Ramos (cell line): ENCODE data around the gene PPP1R37.

ENCODE experiments used
- in situ Hi-C: fragments of 300-500 bp; cut with MboI; formaldehyde crosslinking; loops from one replicate; pipeline ENCODE4 v1.14.3; 2022; ENCODE audit warnings: low sequenced_read_pairs; ENCODE audit not compliant: unreplicated experiment

PPP1R37 gene

DNA sequence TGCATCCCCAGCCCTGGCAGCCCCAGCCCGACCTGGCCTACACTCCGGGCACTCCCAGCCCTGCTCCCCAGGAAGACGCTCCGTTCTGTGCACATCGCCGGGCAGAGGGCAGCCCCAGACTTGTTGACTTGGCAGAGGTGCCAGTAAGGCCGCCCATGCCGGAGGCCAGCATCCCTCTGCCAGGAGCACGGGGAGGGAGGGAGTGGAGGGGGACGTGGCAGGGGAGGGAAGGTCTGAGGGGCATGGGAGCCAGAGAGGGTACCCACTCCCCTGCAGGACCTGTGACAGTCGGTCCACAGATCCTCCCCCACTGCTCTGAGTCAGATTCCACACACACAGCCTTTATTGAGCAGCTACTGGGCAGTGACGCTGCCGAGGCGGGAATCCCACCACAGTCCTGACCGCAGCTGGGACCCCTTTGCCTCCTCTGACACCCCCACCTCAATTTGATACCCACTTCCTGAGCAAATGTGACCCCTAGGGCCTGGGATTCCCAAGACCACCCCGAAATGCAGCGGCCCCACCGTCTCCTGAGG lies 69.7 kb downstream of the PPP1R37 start:
- in situ Hi-C loops, result no loop called here

DNA sequence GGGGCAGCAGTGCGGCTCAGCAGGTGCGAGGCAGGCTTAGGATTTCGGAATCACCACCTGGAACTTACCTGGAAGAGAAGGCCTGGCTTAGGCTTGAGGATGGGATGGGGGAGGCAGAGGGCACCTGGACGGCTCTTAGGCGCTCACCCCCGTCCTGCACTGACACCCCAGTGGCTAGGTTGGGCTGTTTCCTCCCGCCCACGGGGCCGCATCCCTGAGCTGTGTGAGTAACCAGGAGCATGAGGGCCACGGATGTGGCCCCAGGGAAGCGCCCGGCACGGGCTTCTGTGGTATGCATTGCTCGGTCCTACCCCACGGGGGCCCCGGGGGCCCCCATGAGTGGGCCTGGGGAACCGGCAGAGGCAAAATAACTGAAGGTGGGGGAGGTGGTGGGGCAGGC lies 70.2 kb downstream of the PPP1R37 start:
- in situ Hi-C loops, result no loop called here

DNA sequence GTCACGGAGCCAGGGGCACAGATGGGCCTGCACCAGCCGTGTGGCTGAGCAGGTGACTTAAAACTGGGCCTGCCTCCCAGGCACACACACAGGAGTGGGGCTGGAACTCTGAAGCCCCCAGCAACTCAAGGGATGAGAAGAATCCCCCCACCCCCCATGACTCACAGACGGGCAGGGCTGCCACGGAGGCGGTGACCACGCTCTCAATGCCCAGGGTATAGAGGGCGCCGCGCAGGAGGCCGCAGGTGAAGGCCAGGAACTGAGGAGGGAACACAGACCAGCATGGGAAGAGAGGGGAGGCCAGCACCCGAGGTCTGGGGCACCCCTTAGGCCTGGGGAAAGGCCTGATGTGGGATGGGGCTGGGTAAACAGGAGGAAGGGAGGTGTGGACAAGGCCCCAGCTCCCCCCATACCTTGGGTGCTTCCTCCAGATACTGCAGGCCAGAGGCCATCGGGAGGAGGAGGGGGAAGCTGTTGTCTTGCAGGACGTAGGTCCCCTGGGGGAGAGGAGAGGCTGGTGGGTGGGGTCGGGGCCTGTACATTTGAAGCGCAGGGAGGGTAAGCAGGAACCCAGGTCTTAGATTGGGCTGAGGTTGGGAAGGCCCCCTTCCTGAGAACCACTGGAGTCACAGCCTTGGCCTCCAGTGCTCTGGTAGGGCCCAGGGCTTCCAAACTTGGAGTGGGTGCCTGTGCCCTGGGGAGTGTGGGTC lies 70.9 kb downstream of the PPP1R37 start:
- in situ Hi-C loops, result no loop called here

DNA sequence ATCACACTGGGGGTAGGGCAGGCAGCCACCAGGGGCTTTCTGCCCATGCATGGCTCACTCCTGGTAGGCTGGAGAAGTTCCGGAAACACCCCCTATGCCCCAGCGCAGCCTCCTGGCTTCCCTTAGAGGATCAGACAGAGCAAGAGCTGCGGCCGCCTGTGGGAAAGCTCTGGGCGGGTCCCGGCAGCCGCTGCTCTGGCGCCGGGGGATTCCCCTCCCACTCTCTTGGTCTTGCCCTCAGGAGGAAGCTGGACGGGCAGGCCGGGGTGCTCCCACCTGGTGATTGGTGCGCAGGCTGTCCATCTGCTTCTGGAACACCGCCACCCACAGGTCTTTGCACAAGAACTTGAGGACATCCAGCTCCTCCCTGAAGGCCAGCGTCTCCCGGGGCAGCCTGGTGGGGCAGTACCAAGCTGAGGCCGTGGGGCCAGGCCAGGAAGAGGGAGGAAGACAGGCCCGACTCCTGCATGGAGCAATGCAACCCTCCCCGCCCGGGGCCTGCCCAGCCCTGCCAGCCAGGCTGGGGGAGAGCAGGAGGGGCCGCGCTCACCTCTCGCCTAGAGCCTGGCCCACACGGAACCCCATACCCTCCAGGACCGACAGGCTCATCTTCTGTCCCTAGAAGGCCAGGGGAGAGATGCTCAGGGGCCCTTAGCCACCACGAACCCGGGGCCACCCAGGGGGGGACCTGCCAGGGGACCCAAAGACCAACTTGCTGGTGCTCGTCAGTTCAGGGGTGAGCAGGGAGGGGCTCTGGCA lies 71.8 kb downstream of the PPP1R37 start:
- in situ Hi-C loops, result no loop called here

DNA sequence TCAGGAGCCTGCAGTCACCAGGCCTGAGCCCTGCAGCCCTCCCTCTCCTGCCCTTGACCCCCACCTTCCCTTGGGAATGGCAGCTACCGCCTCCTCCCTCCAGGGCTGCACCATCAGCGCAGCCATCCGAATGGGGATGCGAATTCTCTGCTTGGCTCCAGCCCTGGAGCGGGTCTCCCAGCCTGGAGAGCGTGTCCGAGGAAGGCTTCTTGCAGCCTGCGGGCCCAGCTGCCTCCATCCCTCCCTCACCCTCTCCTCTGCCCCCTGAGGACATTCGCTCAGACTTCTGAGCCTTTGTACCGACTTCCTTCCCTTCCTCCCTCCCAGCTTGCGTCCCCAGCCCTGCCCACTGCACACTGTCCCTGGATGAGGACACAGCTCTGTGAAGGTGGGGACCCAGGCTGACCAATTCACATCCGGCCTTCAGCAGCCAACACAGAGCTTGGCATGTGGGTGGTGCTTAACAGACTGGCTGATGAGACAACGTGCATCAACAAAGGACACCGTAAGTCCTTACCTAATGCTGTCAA lies 73.8 kb downstream of the PPP1R37 start:
- in situ Hi-C loops, result no loop called here

DNA sequence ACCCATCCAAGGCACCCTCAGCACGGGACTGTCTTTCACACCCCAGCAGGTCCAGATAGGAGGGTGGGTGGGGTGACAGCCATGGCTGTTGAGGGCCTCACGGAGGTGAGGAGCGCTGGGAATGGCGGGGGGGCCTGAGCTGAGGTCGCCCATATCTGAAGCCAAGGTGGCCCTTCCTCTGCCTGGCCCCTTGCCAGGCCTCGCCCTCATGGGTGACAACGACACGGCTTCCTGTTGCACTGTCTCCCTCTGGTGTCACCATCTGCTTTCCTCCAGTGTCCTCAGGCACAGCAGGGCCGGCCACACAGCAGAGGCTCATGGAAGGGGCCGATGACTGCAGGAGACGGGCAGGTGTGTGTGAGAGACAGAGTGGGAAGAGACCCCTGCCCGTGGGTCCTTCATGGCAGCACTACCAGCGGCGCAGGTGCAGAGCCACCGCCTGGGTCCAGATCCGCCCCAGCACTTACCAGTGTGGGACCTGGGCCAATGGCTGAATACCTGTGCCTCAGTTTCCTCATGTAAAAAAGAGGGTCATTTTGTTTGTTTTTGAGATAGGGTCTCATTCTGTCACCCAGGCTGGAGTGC lies 75.9 kb downstream of the PPP1R37 start:
- in situ Hi-C loops, result no loop called here

DNA sequence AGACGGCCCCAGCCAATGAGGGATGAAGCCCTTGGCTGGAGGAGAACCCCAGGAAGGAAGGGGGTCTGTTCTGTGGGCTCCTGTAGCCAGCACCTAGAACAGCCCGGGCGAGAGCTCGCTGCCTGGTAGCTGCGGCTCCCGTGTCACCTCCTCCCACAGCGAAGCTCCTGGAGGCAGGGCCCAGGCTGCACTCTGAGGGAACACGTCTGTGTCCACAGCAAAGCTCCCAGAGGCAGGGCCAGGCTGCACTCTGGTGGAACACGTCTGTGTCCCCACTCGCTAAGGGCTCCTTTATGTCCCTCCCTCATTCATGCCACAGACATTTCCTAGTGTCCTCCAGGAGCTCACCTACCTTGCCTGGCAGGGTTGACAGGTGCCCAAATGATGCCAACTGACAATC lies 76.6 kb downstream of the PPP1R37 start:
- in situ Hi-C loops, result no loop called here

DNA sequence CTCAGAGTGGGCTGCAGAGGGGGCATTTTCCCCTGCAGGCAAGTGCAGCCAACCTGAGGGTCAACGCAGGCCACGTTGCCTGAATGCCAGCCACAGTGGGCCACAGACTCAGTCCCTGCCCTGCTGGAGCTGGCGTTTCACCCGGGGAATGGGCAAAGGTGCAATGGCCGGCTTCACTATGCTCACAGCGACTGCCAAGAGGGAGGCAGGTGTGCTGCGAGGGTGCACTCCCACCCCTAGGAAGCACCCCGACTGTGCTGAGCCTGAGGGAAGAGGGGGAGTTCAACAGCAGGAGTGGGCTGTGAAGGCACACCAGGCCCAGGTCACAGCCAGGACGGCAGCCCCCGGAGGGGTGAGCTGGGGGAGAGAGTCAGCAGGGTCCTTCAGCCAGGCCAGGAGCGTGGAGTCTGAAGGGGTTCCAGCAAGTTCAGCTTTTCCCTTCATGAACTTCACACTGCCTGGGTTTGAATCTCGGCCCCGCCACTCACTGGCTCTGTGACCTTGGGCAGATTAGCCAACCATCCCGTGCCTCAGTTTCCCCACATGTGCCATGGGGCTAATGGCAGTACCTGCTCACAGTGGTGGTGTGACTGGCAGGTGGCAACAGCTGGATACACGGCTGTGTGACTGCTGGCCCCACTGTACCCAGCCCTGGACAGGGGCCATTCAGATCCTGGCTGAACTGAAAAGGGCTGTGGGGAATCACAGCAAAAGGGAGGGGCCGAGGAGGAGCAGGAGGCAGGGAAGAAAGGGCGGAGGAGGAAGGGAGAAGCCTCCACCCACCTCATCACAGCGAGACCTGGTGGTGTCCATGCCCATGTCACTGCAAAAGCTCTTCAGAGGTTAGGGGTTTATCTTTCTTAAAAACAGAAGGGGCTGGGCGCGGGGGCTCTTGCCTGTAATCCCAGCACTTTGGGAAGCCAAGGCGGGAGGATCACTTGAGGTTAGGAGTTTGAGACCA lies 77.4 kb downstream of the PPP1R37 start:
- in situ Hi-C loops, result no loop called here

DNA sequence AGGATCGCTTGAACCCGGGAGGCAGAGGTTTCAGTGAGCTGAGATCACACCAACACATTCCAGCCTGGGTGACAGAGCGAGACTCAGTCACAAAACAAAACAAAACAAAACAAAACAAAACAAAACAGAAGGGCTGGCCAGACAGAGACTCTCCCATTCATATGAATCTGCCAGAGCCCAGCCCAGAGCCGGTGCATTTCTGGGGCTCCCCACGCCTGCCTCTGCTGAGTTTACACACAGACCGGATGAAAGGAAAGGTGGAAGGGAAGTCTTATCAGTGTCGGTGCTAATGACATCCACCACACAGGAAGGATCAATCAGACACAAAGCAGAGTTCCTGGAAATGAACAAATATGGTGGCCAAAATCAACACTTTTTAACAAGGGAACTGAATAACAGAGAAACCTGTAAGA lies 78.2 kb downstream of the PPP1R37 start:
- in situ Hi-C loops, result no loop called here

DNA sequence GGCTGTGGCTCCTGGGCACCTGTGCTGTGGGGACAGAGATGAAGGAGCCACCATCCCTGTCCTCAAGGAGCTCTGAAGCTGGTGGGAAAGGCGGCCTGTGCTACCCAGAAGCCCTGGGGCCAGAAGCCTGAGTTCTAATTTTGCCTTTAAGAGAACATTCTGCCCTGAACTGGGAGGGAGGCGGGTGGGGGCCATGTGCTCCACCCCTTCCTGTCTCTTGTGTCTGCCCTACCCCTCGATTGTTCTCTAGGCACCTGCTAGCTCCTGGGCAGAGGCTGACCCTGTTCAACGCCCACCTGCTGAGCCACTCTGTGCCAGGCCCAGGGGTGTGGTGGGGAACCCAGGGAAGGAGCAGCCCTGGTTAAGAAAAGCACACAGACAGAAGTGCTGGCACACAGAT lies 79.2 kb downstream of the PPP1R37 start:
- in situ Hi-C loops, result no loop called here

DNA sequence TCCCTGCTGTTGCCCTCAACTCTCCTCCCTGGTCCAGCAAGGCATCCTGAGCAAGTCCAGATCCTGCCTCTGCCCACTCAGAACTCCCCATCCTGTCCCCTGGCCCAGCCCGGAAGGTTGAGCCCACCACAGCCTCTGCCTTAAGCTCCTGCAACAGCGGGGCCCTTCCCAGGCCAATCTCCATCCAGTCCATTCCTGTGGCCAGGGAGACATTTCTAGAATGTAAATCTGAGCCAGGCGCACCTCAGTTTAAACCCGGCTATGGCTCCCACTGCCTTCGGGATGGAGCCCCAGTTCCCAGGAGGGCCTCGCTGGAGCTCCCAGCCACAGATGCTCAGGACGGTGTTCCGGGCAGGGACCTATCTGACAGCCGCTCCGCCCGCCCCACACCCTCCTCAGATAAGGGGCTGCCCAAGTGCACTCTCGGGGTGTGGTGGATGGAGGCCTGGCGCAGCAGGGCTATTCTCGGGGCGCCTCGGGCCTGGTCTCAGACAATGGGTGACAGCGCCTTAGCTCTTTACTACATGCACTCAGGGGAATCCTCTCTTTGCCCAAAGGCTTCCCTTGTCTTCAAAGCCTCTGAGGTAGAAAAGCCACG lies 79.7 kb downstream of the PPP1R37 start:
- in situ Hi-C loops, result no loop called here

DNA sequence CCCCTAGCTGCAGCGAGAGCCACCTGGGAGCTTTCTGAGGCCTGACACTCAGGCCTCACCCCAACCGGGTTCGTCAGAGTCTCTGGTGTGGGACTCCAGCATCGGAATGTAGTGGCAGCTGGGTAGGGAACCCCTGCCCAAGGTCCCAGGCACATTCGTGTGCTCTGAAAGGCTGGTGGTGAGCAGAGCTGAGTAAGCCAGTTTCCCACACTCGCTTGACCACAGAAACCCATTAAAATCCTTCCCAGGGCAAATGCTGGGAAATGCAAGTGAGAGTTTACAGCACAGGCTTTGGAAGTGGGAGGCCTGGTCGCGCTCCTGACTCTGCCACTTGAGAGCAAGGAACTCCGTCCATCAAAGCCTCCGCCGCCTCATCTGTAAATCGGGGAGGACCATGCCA lies 80.8 kb downstream of the PPP1R37 start:
- in situ Hi-C loops, result no loop called here

DNA sequence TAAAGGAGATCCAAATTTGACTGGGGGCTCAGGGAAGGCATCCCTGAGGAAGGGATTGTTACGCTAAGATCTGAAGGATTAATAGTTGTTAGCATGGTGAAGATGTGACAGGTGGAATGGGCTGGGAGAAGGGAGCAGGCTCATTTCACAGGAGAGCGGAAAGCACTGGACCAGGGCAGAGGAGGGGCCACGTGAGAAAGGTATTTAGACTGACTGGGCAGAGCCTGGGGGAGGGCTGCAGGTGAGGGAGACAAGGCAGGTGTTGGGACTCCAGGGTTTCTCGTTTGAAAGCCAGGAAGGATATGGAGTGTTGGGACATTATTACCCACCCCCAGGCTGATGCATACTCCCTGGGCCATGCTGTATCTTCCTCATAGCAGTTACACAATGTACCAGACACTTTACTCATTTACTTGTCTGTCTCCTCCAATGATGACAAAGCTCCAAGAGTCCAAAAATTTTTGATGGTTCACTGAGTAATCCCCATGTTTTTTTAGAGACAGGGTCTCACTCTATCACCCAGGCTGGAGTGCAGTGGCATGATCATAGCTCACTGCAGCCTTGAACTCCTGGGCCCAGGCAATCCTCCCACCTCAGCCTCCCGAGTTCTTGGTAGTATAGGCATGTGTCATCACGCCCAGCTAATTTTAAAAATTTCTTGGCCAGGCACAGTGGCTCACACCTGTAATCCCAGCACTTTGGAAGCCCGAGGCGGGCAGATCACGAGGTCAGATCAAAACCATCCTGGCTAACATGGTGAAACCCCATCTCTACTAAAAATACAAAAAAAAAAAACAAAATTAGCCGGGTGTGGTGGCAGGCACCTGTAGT lies 82.8 kb downstream of the PPP1R37 start:
- in situ Hi-C loops, result no loop called here

DNA sequence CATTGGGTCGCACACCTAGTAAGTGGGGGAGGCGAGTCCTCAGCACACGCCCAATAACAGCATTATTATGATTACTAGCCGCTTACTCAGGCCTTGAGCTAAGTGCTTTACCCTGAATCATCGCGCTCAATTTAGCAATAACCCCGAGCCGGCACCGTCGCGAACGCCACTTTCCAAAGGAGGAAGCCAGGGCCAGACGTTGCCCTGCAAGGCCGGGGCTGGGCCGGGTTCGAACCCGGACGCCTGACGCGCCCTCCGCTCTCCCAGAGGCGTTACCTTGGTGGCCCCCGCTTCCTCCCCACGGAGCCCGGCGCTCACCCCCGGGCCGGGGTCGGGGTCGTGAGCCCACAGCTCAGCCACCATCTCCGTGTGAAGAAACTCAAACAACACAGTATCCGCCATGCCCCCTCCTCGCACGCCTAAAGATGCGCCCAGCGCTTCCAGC lies 84.9 kb downstream of the PPP1R37 start, which contains the start of gene TRAPPC6A:
Gene TRAPPC6A, minus strand, starts transcription at position 421 of the 445 bp plus-strand sequence. Its CDS starts 19 bp downstream, at position 402.
- in situ Hi-C loops, result no loop called here

DNA sequence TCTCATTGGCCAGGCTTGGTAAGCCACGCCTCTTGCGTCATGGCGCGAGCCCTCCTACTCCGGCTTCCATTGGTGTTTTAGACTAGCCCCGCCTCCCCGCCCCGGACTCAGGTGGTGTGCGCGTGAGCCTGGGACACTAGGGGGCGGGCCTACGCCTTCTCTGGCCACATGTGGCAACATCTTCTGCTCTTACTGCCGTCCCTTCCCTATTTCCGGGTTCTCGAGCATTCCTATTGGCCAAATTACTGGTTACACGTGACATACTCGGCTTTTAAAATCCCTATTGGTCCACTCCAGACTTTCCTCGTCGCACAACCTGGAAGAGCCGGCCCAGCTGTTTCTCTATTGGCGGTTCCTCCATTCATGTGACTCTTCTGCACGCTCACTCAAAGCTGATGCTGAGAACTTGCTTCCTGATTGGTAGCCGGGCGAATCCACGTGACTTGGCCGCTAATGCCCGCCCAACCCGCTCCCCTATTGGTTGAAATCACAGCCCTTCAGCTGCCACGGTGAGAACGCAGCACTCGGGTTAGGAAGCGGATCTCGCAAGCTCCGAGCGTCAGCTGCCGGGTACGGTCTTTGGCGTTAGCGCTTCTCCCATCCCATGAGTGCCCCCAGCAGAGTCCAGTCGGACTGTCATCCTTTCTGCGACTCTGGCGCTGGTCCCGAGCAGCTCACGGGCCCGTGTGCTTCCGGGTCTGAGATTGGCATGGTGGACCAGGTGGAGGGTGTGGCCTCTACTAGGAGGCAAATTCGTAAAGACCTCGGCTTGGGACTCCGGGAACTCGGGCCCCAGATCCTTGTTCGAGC lies 85.5 kb downstream of the PPP1R37 start, which contains the start of gene BLOC1S3:
Gene BLOC1S3, plus strand, starts transcription at position 523 of the 810 bp plus-strand sequence. CDS start 513 bp downstream, outside the sequence.
- in situ Hi-C loops, result no loop called here

DNA sequence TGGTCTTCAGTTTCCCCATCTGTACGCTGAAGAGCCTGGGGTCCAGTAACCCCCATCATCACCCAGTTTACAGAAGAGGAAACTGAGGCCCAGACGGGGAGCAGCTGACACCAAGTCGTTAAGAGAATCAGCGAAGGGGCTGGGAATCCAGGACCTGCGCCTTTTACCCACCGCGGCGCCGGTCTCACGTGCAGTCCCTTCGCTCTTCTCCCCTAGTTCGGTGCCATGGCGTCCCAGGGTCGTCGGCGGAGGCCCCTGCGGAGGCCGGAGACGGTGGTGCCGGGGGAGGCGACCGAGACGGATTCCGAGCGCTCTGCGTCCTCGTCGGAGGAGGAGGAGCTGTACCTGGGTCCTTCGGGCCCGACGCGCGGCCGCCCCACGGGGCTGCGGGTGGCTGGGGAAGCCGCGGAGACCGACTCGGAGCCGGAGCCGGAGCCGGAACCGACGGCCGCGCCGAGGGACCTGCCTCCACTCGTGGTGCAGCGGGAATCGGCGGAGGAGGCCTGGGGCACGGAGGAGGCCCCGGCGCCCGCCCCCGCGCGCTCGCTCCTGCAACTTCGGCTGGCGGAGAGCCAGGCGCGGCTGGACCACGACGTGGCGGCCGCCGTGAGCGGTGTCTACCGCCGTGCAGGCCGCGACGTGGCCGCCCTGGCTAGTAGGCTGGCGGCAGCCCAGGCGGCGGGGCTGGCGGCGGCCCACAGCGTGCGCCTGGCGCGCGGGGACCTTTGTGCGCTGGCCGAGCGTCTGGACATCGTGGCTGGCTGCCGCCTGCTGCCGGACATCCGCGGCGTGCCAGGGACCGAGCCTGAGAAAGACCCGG lies 86.3 kb downstream of the PPP1R37 start:
- in situ Hi-C loops, result no loop called here
